K562 (cell line): ENCODE measurements around the gene PCSK7. TPM values are rescaled to one million over a fixed set of nuclear protein-coding genes. Genes with fewer than 3 reads are reported as not detected.

Experiments used
- CXXC5 ChIP-seq: fragments of 250-450 bp; sonication (Bioruptor Pico); IDR thresholded peaks from 2 replicates; pipeline ENCODE4 v1.8.0; 2022; ENCODE audit warnings: inconsistent platforms, mild to moderate bottlenecking, moderate library complexity
- DDX20 ChIP-seq: fragments of 450-650 bp; IDR thresholded peaks from 2 replicates; pipeline ENCODE4 v1.6.1; 2016; ENCODE audit warnings: missing genetic modification characterization, low read depth, mild to moderate bottlenecking, missing compliant biosample characterization, moderate library complexity
- IRF1 ChIP-seq: sonication (generic); formaldehyde crosslinking; IDR thresholded peaks from 2 replicates; pipeline ENCODE4 v1.8.0; 2022; ENCODE audit warnings: missing genetic modification reagents, mild to moderate bottlenecking, borderline replicate concordance
- NEUROD1 ChIP-seq: fragments of 150-350 bp; IDR thresholded peaks from 2 replicates; pipeline ENCODE4 v1.6.1; 2014; ENCODE audit warnings: borderline replicate concordance, low read length, low read depth; ENCODE audit not compliant: partially characterized antibody
- REST ChIP-seq, 2 experiments: fragments of 450-650 bp; formaldehyde crosslinking in 1 of 2; IDR thresholded peaks; 2 replicates each; pipeline versions ENCODE4 v1.4.0 to v1.6.1; 2014 to 2020; ENCODE audit warnings: mild to moderate bottlenecking in 2 of 2, borderline replicate concordance in 1 of 2, low read depth in 1 of 2
- SIN3A ChIP-seq, 2 experiments: fragments of 150-350 bp in 1 of 2; IDR thresholded peaks; 2 replicates each; pipeline ENCODE4 v1.6.1; 2011 to 2016; ENCODE audit warnings: borderline replicate concordance in 2 of 2, low read depth in 2 of 2, low read length in 2 of 2, mild to moderate bottlenecking in 2 of 2, moderate library complexity in 2 of 2; ENCODE audit not compliant: control insufficient read depth in 1 of 2
- polyA plus RNA-seq, 8 experiments: library from polyadenylated mRNA; depleted of rRNA in 4 of 8; stranded (reverse) in 5 of 8; unstranded in 3 of 8; fragments of >200 nt; fragmentation: Nextera tagmentation in 2 of 8; fragmentation: Illumina TruSeq in 1 of 8; extraction: Ambion mirVana in 2 of 8; extraction: Trizol in 1 of 8; gene quantifications; 2 replicates each; pipeline versions ENCODE4 v1.2.1 to v1.2.3, GENCODE V29; 2011 to 2014; ENCODE audit warnings: inconsistent platforms in 1 of 8, missing spikeins in 1 of 8
- total RNA-seq, 7 experiments: library from RNA; depleted of rRNA in 6 of 7; stranded (reverse); fragments of >200 nt in 6 of 7; fragmentation: Illumina TruSeq in 2 of 7; extraction: Trizol in 2 of 7; gene quantifications; 2 replicates each; pipeline versions ENCODE4 v1.2.1 to v1.2.3, GENCODE V29; 2011 to 2021; ENCODE audit warnings: low replicate concordance in 1 of 7

PCSK7 gene
- total and polyA plus RNA-seq, 9 of the 15 experiments (the other 6 are each of a cell fraction or from before 2014, with no cell fraction given) = 3.1 to 29.2 (median 15.6) TPM

GRCh38 chr11:117220999-117221774 is 10.7 kb downstream of the PCSK7 start (continued):
- no peak for TF ChIP-seq DDX20 (tag)
- no peak for TF ChIP-seq IRF1 (CRISPR knock-in tag)
- no peak for TF ChIP-seq SIN3A (IDR thresholded peaks at IDR 0.05; ENCODE audit: borderline replicate concordance in 2 of 2, control insufficient read depth in 1 of 2, low read depth in 2 of 2, low read length in 2 of 2)
- no peak for TF ChIP-seq REST (IDR thresholded peaks at IDR 0.05; ENCODE audit: borderline replicate concordance)
- TF ChIP-seq REST (CRISPR knock-in tag; IDR thresholded peaks at IDR 0.05; ENCODE audit: low read depth) = no peak
- no peak for TF ChIP-seq CXXC5
- no peak for TF ChIP-seq NEUROD1
